ENCODE measurements around the gene YAP1. TPM values are rescaled to one million over a fixed set of nuclear protein-coding genes. Genes with fewer than 3 reads are reported as not detected.

Gene YAP1
- total RNA-seq (100 to 1,000 TPM; 215 to 393 TPM), polyA plus RNA-seq (10 to 100 TPM; 76.0 to 77.5 TPM)
- long read RNA-seq, donor 1, full-length matches to known transcripts, result 69 of 154 reads
- long read RNA-seq, donor 1, partial matches to known transcripts, result 20 of 154 reads
- long read RNA-seq, donor 1, other reads (novel, unspliced or antisense), result 65 of 154 reads
- long read RNA-seq, donor 2, partial matches to known transcripts, result 14 of 58 reads
- long read RNA-seq, donor 2, other reads (novel, unspliced or antisense), result 38 of 58 reads

GRCh38 chr11:102109896-102110760 lies at the start of gene YAP1:
Gene YAP1 (plus strand): TSS chr11:102110447. CDS start chr11:102110849, 402 bp downstream.
- Histone ChIP-seq H3K36me3 (ENCODE audit: control insufficient read depth in 1 of 2, insufficient read depth in 2 of 2, low read length in 1 of 2) (no peaks in the 10 kb centered on the region), H3K27me3 (ENCODE audit: control insufficient read depth in 1 of 2, insufficient read depth in 2 of 2, low read length in 1 of 2) (no peaks in the 10 kb centered on the region), H3K27ac (ENCODE audit: low read depth in 1 of 2, low read length in 2 of 2) (peak within 1 kb of the TSS; percentile 96 to 99), H3K9me3 (ENCODE audit: control insufficient read depth, low read length) (no peaks in the 10 kb centered on the region), H3K4me3 (ENCODE audit: low read length in 2 of 2) (peak within 1 kb of the TSS; percentile 93 to 99), H3K4me1 (ENCODE audit: control insufficient read depth in 1 of 2, insufficient read depth in 2 of 2, low read length in 2 of 2) (no peaks in the 10 kb centered on the region)
- intact Hi-C loops (cut with DNase I), result loop anchor here (2.0 to 10.0 kb wide), 6 partner anchors 62 to 195 kb away; partner anchors contain the start of genes ANGPTL5 (in 1 of the 2), CEP126 (in 1 of the 2) and CFAP300 (in 1 of the 2)
- ATAC-seq (ENCODE audit: low FRiP score), result peak; percentile 93
- WGBS, 2 donors, result 0% methylated on average over 75 to 104 of the region's 104 CpGs
- DNase-seq, result peak; percentile 93 to 97

GRCh38 chr11:102061276-102061675 lies 49.0 kb upstream of the YAP1 start:
- ATAC-seq (ENCODE audit: low FRiP score), result no peak

GRCh38 chr11:102062106-102062505 lies 48.1 kb upstream of the YAP1 start:
- no peaks in the 10 kb centered on the region for H3K4me1 ChIP-seq (ENCODE audit: control insufficient read depth in 1 of 2, insufficient read depth in 2 of 2, low read length in 2 of 2)
- H3K9me3 ChIP-seq (ENCODE audit: control insufficient read depth, low read length), result no peaks in the 10 kb centered on the region
- no peak overlapping the region for H3K27ac ChIP-seq (ENCODE audit: low read depth in 1 of 2, low read length in 2 of 2)
- 97 to 100% methylated on average over 2 of the region's 2 CpGs for whole genome bisulfite sequencing, 2 donors
- intact Hi-C loops (cut with DNase I), result no loop called here
- no peaks in the 10 kb centered on the region for H3K36me3 ChIP-seq (ENCODE audit: control insufficient read depth in 1 of 2, insufficient read depth in 2 of 2, low read length in 1 of 2)
- ATAC-seq (ENCODE audit: low FRiP score) (no peak), DNase-seq (no peak)
- H3K4me3 ChIP-seq (ENCODE audit: low read length in 2 of 2), result no peak overlapping the region
- no peaks in the 10 kb centered on the region for H3K27me3 ChIP-seq (ENCODE audit: control insufficient read depth in 1 of 2, insufficient read depth in 2 of 2, low read length in 1 of 2)

More at GRCh38 chr11:102061276-102061675, 49.0 kb upstream of the YAP1 start:
- DNase-seq, result no peak
- no peaks in the 10 kb centered on the region for H3K9me3 ChIP-seq (ENCODE audit: control insufficient read depth, low read length)
- WGBS, 2 donors, result 39 to 42% methylated on average over 2 of the region's 2 CpGs
- H3K4me3 ChIP-seq (ENCODE audit: low read length in 2 of 2), result no peak overlapping the region
- H3K27ac ChIP-seq (ENCODE audit: low read depth in 1 of 2, low read length in 2 of 2), result no peak overlapping the region
- intact Hi-C loops (cut with DNase I), result no loop called here
- H3K4me1 ChIP-seq (ENCODE audit: control insufficient read depth in 1 of 2, insufficient read depth in 2 of 2, low read length in 2 of 2), result no peaks in the 10 kb centered on the region
- no peaks in the 10 kb centered on the region for H3K36me3 ChIP-seq (ENCODE audit: control insufficient read depth in 1 of 2, insufficient read depth in 2 of 2, low read length in 1 of 2)
- H3K27me3 ChIP-seq (ENCODE audit: control insufficient read depth in 1 of 2, insufficient read depth in 2 of 2, low read length in 1 of 2), result no peaks in the 10 kb centered on the region

DNA sequence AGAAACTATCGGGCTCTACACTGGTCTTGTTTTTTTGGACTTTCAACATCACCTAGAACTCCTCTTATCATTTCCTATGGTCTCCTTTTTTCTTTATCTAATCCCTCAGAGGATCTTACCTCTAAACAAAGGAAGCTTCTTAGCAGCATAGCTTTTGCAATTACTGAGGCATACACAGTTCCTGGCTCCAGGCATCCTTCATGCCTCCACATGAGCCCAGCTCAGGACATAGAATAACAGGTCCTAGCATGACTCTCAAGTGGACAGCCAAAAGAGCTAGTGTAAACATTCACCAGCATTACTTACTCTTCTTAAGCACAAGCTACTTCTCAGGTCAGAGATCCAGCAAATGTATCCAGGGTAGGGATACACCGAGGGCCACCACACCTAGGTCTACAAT lies 45.9 kb upstream of the YAP1 start:
- H3K27ac ChIP-seq (ENCODE audit: low read depth in 1 of 2, low read length in 2 of 2), result no peak overlapping the region
- ATAC-seq (ENCODE audit: low FRiP score) (no peak), DNase-seq (no peak)
- no peaks in the 10 kb centered on the region for H3K36me3 ChIP-seq (ENCODE audit: control insufficient read depth in 1 of 2, insufficient read depth in 2 of 2, low read length in 1 of 2)
- no peaks in the 10 kb centered on the region for H3K9me3 ChIP-seq (ENCODE audit: control insufficient read depth, low read length)
- H3K4me3 ChIP-seq (ENCODE audit: low read length in 2 of 2), result no peak overlapping the region
- H3K27me3 ChIP-seq (ENCODE audit: control insufficient read depth in 1 of 2, insufficient read depth in 2 of 2, low read length in 1 of 2), result no peaks in the 10 kb centered on the region
- WGBS, 2 donors, result 96 to 100% methylated on average over 2 of the region's 2 CpGs
- intact Hi-C loops (cut with DNase I), result no loop called here
- H3K4me1 ChIP-seq (ENCODE audit: control insufficient read depth in 1 of 2, insufficient read depth in 2 of 2, low read length in 2 of 2), result no peaks in the 10 kb centered on the region

DNA sequence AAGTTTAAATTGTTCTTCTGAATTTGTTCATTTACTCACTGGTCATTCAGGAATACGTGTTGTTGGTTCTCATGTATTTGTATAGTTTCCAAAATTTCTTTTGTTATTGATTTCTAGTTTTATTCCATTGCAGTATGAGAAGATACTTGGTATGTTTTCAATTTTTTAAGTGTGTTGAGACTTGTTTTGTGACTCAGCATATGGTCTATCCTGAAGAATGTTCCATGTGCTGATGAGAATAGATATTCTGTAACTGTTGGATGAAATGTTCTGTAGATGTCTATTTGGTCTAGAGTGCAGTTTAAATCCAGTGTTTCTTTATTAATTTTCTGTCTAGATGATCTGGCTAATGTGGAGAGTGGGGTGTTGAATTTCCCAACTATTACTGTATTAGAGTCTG lies 39.5 kb upstream of the YAP1 start:
- Histone ChIP-seq H3K36me3 (ENCODE audit: control insufficient read depth in 1 of 2, insufficient read depth in 2 of 2, low read length in 1 of 2) (no peaks in the 10 kb centered on the region), H3K27ac (ENCODE audit: low read depth in 1 of 2, low read length in 2 of 2) (no peak overlapping the region), H3K4me3 (ENCODE audit: low read length in 2 of 2) (no peak overlapping the region), H3K9me3 (ENCODE audit: control insufficient read depth, low read length) (no peaks in the 10 kb centered on the region), H3K4me1 (ENCODE audit: control insufficient read depth in 1 of 2, insufficient read depth in 2 of 2, low read length in 2 of 2) (no peaks in the 10 kb centered on the region), H3K27me3 (ENCODE audit: control insufficient read depth in 1 of 2, insufficient read depth in 2 of 2, low read length in 1 of 2) (no peaks in the 10 kb centered on the region)
- WGBS, 2 donors, result 1 to 64% methylated on average over 1 of the region's 1 CpG
- no peak for ATAC-seq (ENCODE audit: low FRiP score)
- intact Hi-C loops (cut with DNase I), result no loop called here
- DNase-seq, result no peak

GRCh38 chr11:102071497-102072472 lies 38.5 kb upstream of the YAP1 start:
- 77 to 80% methylated on average over 1 of the region's 1 CpG for WGBS, 2 donors
- Histone ChIP-seq H3K9me3 (ENCODE audit: control insufficient read depth, low read length) (no peaks in the 10 kb centered on the region), H3K27ac (ENCODE audit: low read depth in 1 of 2, low read length in 2 of 2) (no peak overlapping the region), H3K4me3 (ENCODE audit: low read length in 2 of 2) (no peak overlapping the region), H3K27me3 (ENCODE audit: control insufficient read depth in 1 of 2, insufficient read depth in 2 of 2, low read length in 1 of 2) (no peaks in the 10 kb centered on the region), H3K4me1 (ENCODE audit: control insufficient read depth in 1 of 2, insufficient read depth in 2 of 2, low read length in 2 of 2) (no peaks in the 10 kb centered on the region), H3K36me3 (ENCODE audit: control insufficient read depth in 1 of 2, insufficient read depth in 2 of 2, low read length in 1 of 2) (no peaks in the 10 kb centered on the region)
- no peak for ATAC-seq (ENCODE audit: low FRiP score)
- no peak for DNase-seq
- intact Hi-C loops (cut with DNase I), result no loop called here

DNA sequence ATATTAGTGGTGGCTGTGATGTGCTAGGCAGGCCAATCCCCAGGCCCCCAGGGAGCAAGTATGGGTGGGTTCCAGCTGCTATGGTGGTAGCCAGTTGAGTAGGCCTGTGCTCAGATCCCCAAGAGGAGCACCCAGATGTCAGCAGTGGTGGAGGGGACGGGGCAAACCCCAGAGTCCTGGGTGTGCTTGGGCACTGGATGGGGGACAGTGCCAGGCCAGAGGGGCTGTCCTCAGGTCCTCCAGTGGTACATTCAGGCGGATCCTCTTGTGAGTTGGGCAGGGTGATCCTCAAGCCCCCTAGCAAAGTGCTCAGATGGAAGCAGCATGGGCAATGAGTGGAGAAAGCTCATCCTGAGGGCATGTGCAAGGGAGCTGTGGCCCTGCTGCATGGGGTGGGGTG lies 37.0 kb upstream of the YAP1 start:
- no peak overlapping the region for H3K4me3 ChIP-seq (ENCODE audit: low read length in 2 of 2)
- H3K9me3 ChIP-seq (ENCODE audit: control insufficient read depth, low read length), result no peaks in the 10 kb centered on the region
- peak; percentile 33 for ATAC-seq (ENCODE audit: low FRiP score)
- H3K27me3 ChIP-seq (ENCODE audit: control insufficient read depth in 1 of 2, insufficient read depth in 2 of 2, low read length in 1 of 2), result no peaks in the 10 kb centered on the region
- H3K4me1 ChIP-seq (ENCODE audit: control insufficient read depth in 1 of 2, insufficient read depth in 2 of 2, low read length in 2 of 2), result no peaks in the 10 kb centered on the region
- H3K36me3 ChIP-seq (ENCODE audit: control insufficient read depth in 1 of 2, insufficient read depth in 2 of 2, low read length in 1 of 2), result no peaks in the 10 kb centered on the region
- H3K27ac ChIP-seq (ENCODE audit: low read depth in 1 of 2, low read length in 2 of 2), result no peak overlapping the region
- intact Hi-C loops (cut with DNase I), result no loop called here
- no peak for DNase-seq
- 94 to 100% methylated on average over 2 of the region's 2 CpGs for WGBS, 2 donors

- no peaks in the 10 kb centered on the region for H3K36me3 ChIP-seq (ENCODE audit: control insufficient read depth in 1 of 2, insufficient read depth in 2 of 2, low read length in 1 of 2)
- H3K4me1 ChIP-seq (ENCODE audit: control insufficient read depth in 1 of 2, insufficient read depth in 2 of 2, low read length in 2 of 2), result no peaks in the 10 kb centered on the region
- H3K9me3 ChIP-seq (ENCODE audit: control insufficient read depth, low read length), result no peaks in the 10 kb centered on the region
- intact Hi-C loops (cut with DNase I), result no loop called here
- H3K27me3 ChIP-seq (ENCODE audit: control insufficient read depth in 1 of 2, insufficient read depth in 2 of 2, low read length in 1 of 2), result no peaks in the 10 kb centered on the region
- no peak overlapping the region for H3K4me3 ChIP-seq (ENCODE audit: low read length in 2 of 2)
- no peak overlapping the region for H3K27ac ChIP-seq (ENCODE audit: low read depth in 1 of 2, low read length in 2 of 2)
- DNase-seq, result no peak
- no peak for ATAC-seq (ENCODE audit: low FRiP score)
These were observed 30.6 kb upstream of the YAP1 start for GRCh38 chr11:102079625-102080024.
